Endothelial cell of umbilical vein (primary cell): ENCODE measurements around the gene MMP24. TPM values are rescaled to one million over a fixed set of nuclear protein-coding genes. Genes with fewer than 3 reads are reported as not detected.

Source experiments
- BruUV-seq: library from RNA; stranded (reverse); fragments of 400-500 nt; replicated peaks from 2 replicates; lab custom pipeline; 2021; lab: Mats Ljungman, UMichigan
- CTCF ChIA-PET: fragments of 300-600, 350-600 bp; sonication (Branson Sonifier 250); formaldehyde crosslinking; loops from one replicate; lab custom pipeline; 2021; ENCODE audit warnings: antibody characterized with exemption, inconsistent platforms; lab: Charles Lee
- POLR2A ChIA-PET: fragments of 300-600, 350-600 bp; sonication (Branson Sonifier 250); formaldehyde crosslinking; loops from one replicate; lab custom pipeline; 2021; ENCODE audit warnings: antibody characterized with exemption, inconsistent platforms; lab: Charles Lee
- DNase-seq: peaks from one replicate; pipeline ENCODE4 v3.0.0-alpha.2; 2011; ENCODE audit warnings: low read depth, low spot score
- FAIRE-seq: peaks from 2 replicates; lab custom pipeline; 2011; peaks lifted over from hg19 to GRCh38; lab: Jason Lieb, UNC
- H2AFZ ChIP-seq: 2 replicates; pipeline ENCODE4 v1.6.0; 2012; ENCODE audit warnings: low read depth, low read length, control low read depth, inconsistent platforms
- H3K27ac ChIP-seq: 2 replicates; pipeline ENCODE4 v1.5.1; 2011; ENCODE audit warnings: low read depth, mild to moderate bottlenecking, control low read depth, low read length, moderate library complexity; ENCODE audit not compliant: insufficient read depth
- H3K27me3 ChIP-seq, 2 experiments: 2 replicates each; pipeline versions ENCODE4 v1.6.0 to v1.6.1; 2011; ENCODE audit warnings: low read length in 2 of 2, mixed read lengths in 1 of 2; ENCODE audit not compliant: control insufficient read depth in 2 of 2, insufficient read depth in 2 of 2
- H3K36me3 ChIP-seq, 2 experiments: 2 replicates in 1 of 2; 3 replicates in 1 of 2; pipeline ENCODE4 v1.5.1; 2011; ENCODE audit warnings: low read length in 2 of 2, mild to moderate bottlenecking in 1 of 2, moderate library complexity in 1 of 2; ENCODE audit not compliant: control insufficient read depth in 2 of 2, insufficient read depth in 2 of 2; ENCODE audit errors: extremely low read depth in 1 of 2
- H3K4me1 ChIP-seq: 3 replicates; pipeline ENCODE4 v1.5.1; 2011; ENCODE audit warnings: mild to moderate bottlenecking, low read length; ENCODE audit not compliant: control insufficient read depth, insufficient read depth; ENCODE audit errors: extremely low read depth
- H3K4me2 ChIP-seq: 2 replicates; pipeline ENCODE4 v1.6.1; 2011; ENCODE audit warnings: low read length, control low read depth, mixed read lengths; ENCODE audit not compliant: insufficient read depth
- H3K4me3 ChIP-seq, 3 experiments: fragments of 200-600 bp in 1 of 3; sonication (generic), shearing (Covaris generic) in 1 of 3; replicated peaks in 1 of 3; 2 replicates each; pipeline ENCODE4 v1.5.1; 2011 to 2016; ENCODE audit warnings: control low read depth in 3 of 3, low read length in 3 of 3, mild to moderate bottlenecking in 2 of 3, inconsistent platforms in 1 of 3, low read depth in 1 of 3, moderate library complexity in 1 of 3; ENCODE audit not compliant: insufficient read depth in 1 of 3
- H3K79me2 ChIP-seq: 2 replicates; pipeline ENCODE4 v1.6.0; 2012; ENCODE audit warnings: low read length, inconsistent platforms; ENCODE audit not compliant: control insufficient read depth, insufficient read depth
- H3K9ac ChIP-seq: replicated peaks from 2 replicates; pipeline ENCODE3; 2011; ENCODE audit warnings: low read length, control low read depth; ENCODE audit not compliant: insufficient read depth; ENCODE audit errors: extremely low read depth
- H3K9me1 ChIP-seq: replicated peaks from 3 replicates; pipeline ENCODE4 v1.6.0; 2011; ENCODE audit warnings: mild to moderate bottlenecking, low read length; ENCODE audit not compliant: control insufficient read depth, insufficient read depth; ENCODE audit errors: extremely low read depth
- H3K9me3 ChIP-seq: replicated peaks from 2 replicates; pipeline ENCODE4 v1.5.1; 2012; ENCODE audit warnings: low read length, inconsistent platforms; ENCODE audit not compliant: control insufficient read depth, insufficient read depth
- H4K20me1 ChIP-seq: replicated peaks from 2 replicates; pipeline ENCODE3; 2011; ENCODE audit warnings: mild to moderate bottlenecking, low read length; ENCODE audit not compliant: control insufficient read depth, insufficient read depth; ENCODE audit errors: extremely low read depth
- CTCF ChIP-seq, 2 donors: IDR thresholded peaks; 1 replicate in 1 of 2; 2 replicates in 1 of 2; pipeline ENCODE4 v1.5.1; 2011; ENCODE audit warnings: low read length in 2 of 2, mild to moderate bottlenecking in 2 of 2, moderate library complexity in 2 of 2, control low read depth in 1 of 2, inconsistent platforms in 1 of 2, low read depth in 1 of 2; ENCODE audit not compliant: insufficient read depth in 1 of 2; ENCODE audit errors: extremely low read depth in 1 of 2
- EZH2 ChIP-seq: IDR thresholded peaks from 2 replicates; pipeline ENCODE4 v1.6.1; 2012; ENCODE audit warnings: borderline replicate concordance, low read depth, mild to moderate bottlenecking, moderate library complexity, low read length, inconsistent platforms; ENCODE audit not compliant: severe bottlenecking
- FOS ChIP-seq: IDR thresholded peaks from 2 replicates; pipeline ENCODE4 v1.6.1; 2011; ENCODE audit warnings: mild to moderate bottlenecking, low read length, moderate library complexity, borderline replicate concordance; ENCODE audit not compliant: insufficient read depth
- GATA2 ChIP-seq: IDR thresholded peaks from 2 replicates; pipeline ENCODE4 v1.7.0; 2011; ENCODE audit warnings: low read depth, mild to moderate bottlenecking, moderate library complexity, mixed read lengths, low read length; ENCODE audit not compliant: insufficient read length, insufficient read depth
- JUN ChIP-seq: IDR thresholded peaks from 2 replicates; pipeline ENCODE4 v1.6.1; 2011; ENCODE audit warnings: borderline replicate concordance, low read depth; ENCODE audit not compliant: insufficient read length, insufficient read depth
- MYC ChIP-seq: IDR thresholded peaks from one replicate; pipeline ENCODE4 v1.6.1; 2011; ENCODE audit warnings: mild to moderate bottlenecking, low read depth, low read length
- POLR2A ChIP-seq: IDR thresholded peaks from 2 replicates; pipeline ENCODE4 v1.6.1; 2012; ENCODE audit warnings: low read depth, mild to moderate bottlenecking, control low read depth, low read length
- POLR2AphosphoS5 ChIP-seq: IDR thresholded peaks from 2 replicates; pipeline ENCODE4 v1.6.1; 2012; ENCODE audit warnings: low read depth, mild to moderate bottlenecking, control low read depth, low read length, moderate library complexity; ENCODE audit not compliant: insufficient read depth
- dilution Hi-C: fragments of 300-500 bp; cut with MboI; formaldehyde crosslinking; loops from one replicate; pipeline ENCODE4 v1.15.0; 2019; ENCODE audit warnings: low sequenced_read_pairs; ENCODE audit not compliant: extremely low pct_ligation_motif_present
- intact Hi-C: fragments of 100-400 bp; cut with micrococcal nuclease; formaldehyde crosslinking; loops from one replicate; pipeline ENCODE4 v1.10.0; 2022
- polyA plus RNA-seq, 4 experiments: library from polyadenylated mRNA; depleted of rRNA in 3 of 4; stranded (reverse) in 3 of 4; unstranded in 1 of 4; fragments of >200 nt; gene quantifications; 2 replicates each; pipeline versions ENCODE4 v1.2.1 to v1.2.3, GENCODE V29; 2011 to 2012; ENCODE audit warnings: missing spikeins in 1 of 4
- total RNA-seq: library from RNA; stranded (reverse); gene quantifications from 2 replicates; pipeline ENCODE4 v1.2.3, GENCODE V29; 2021
- TF ChIP-seq, protein P1 (sequence below): IDR thresholded peaks from 2 replicates; pipeline ENCODE4 v1.6.1; 2011; ENCODE audit not compliant: insufficient read depth, insufficient read length

MMP24 gene
- total and polyA plus RNA-seq, 2 donors (not counting 3 experiments of a cell fraction or from before 2014, with no cell fraction given) = 0.27 to 0.54 TPM

GRCh38 chr20:35248641-35249475 lies 22.4 kb downstream of the MMP24 start:
- no peak overlapping the region for H3K4me2 ChIP-seq
- TF ChIP-seq, protein P1, sequence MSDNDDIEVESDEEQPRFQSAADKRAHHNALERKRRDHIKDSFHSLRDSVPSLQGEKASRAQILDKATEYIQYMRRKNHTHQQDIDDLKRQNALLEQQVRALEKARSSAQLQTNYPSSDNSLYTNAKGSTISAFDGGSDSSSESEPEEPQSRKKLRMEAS = no peak
- TF ChIP-seq FOS (no peak), EZH2 (no peak), JUN (no peak), POLR2A (no peak), MYC (no peak), GATA2 (no peak), CTCF (IDR thresholded peaks at IDR 0.05; ENCODE audit: extremely low read depth in 1 of 2, insufficient read depth in 1 of 2, low read depth in 1 of 2, low read length in 2 of 2) (no peak), POLR2AphosphoS5 (no peak)
- H3K79me2 ChIP-seq = no peaks in the 10 kb centered on the region
- DNase-seq (no peak), FAIRE-seq (no peak)
- H2AFZ ChIP-seq = no peak overlapping the region
- CTCF ChIA-PET = interaction anchor here (0.9 to 2.1 kb wide), 3 partner anchors 29 to 152 kb away, joined by 3 to 6 read pairs (median 3); partner anchors contain the start of gene MMP24OS
- no peak overlapping the region for H3K27ac ChIP-seq
- dilution Hi-C loops (no loop called here), intact Hi-C loops (no loop called here)
- no peaks in the 10 kb centered on the region for H4K20me1 ChIP-seq
- no peaks in the 10 kb centered on the region for H3K36me3 ChIP-seq
- BruUV-seq = no TSS peak
- no peaks in the 10 kb centered on the region for H3K9me3 ChIP-seq
- H3K27me3 ChIP-seq = peaks cover 4 to 8% of the 10 kb centered on the region in 2 experiments
- H3K9me1 ChIP-seq = no peaks in the 10 kb centered on the region
- no peaks in the 10 kb centered on the region for H3K4me1 ChIP-seq
- POLR2A ChIA-PET = no interaction called here
- H3K9ac ChIP-seq = no peak overlapping the region
- no peak overlapping the region for H3K4me3 ChIP-seq
